ENCODE results near the gene MYO3B.
"Not testable (repeated sequence)": the region's sequence is repeated elsewhere in the genome, so short reads cannot be mapped to it uniquely, and the experiment has no call there.

The MYO3B gene

DNA sequence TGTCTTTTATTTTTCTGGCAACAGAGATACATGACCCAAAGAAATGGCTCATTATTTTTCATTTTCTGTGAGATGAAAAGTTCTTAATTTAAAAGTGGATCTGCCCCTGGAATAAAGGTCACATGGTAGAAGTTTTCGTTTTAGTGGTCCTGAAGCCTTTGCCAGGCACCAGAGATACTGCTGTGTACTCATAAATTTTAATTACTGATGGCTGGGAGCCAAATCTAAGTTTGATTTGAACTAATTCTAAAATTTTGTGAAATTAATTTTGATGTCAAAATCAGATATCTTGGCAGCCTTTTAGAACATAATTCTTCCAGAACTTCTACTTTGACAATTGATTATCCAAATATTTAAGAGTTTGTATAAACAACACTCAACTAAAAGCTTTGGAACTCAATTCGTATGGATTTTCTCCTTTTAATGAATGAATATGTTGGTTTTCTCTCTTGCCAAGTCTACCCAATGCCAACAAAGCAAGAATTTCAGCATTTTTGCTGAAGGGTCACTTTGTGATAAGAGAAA, 408.7 kb downstream of the MYO3B start:
- no peak for DNase-seq

GRCh38 chr2:170587117-170587516, 409.2 kb downstream of the MYO3B start:
- DNase-seq = no peak

GRCh38 chr2:170587922-170588321, 410.0 kb downstream of the MYO3B start:
- DNase-seq = no peak

DNA sequence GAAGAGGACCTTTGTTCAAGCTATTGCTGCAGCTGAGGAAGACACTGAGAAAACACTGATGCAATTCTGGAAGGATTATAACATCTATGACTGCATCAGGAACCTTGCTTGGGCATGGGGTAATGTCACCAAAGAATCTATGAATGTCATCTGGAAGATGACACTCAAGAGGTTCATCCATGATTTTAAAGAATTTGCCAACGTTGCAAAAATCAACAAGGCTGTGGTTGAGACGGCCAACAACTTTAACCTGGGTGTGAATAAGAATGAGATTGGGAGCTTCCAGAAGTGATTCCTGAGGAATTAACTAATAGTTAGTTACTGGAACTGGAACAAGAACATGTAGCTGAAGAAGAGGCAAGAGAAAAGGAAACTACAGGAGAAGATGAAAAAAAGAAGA, 410.8 kb downstream of the MYO3B start:
- DNase-seq = no peak

GRCh38 chr2:170596576-170596975, 418.6 kb downstream of the MYO3B start:
- no peak for DNase-seq

- DNase-seq = no peak
Observed at GRCh38 chr2:170598067-170598395, 420.1 kb downstream of the MYO3B start.

- DNase-seq = no peak
Observed at GRCh38 chr2:170601489-170601888, 423.5 kb downstream of the MYO3B start.

DNA sequence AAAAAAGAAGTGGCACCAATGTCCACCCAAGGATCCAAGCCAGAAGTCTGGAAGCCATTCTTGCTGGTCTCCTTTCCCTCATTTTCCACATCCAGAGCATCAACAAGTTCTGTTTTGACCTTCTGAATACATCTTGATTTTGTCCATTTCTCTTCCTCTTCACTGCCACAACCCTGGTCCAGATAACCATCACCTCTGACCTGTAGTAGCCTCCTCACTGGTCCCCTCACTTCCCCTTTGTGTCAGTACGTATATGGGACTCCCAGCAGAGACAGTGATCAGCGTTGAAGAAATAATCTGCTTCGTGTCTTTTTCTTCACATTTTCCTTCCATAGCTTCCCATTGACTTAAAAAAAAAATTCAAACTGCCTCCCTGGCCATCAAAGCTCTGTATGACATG, 427.9 kb downstream of the MYO3B start:
- no peak for DNase-seq

DNA sequence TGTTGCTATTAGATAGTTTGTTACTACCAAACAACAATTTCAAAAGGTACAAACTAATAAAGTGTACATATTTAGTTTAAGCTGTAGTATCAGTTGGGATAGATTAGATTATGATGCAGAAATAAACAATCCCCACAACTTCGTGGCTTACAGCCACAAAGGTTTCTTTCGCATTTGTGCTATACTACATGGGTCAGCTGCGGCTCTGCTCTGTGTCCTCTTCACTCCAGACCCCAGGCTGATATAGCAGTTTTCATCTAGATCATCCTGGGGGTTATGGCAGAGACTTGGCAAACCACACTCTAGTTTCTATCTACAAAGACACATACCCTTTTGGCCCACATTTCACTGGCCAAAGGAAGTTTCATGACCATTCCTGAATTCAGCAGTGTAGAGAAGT, 429.2 kb downstream of the MYO3B start:
- DNase-seq = no peak

DNA sequence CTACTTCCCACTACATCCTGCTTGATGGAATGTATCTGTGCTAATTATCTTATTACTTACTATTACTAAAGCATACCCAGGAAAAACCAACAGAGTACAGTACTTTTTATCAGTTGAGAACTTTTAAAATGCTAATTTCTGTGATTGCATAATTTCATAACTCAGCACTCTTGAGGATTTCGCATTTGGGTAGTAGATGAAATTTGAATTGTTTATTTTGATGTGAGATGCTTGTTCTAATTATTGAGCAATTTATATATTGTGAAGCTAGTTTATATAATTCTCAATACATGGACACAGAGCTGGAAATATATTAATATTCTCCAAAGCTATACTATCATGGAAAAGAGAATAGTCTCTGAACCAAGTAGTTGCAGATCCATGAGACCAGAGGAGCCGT, 432.7 kb downstream of the MYO3B start:
- DNase-seq = no peak

GRCh38 chr2:170618948-170619347, 441.0 kb downstream of the MYO3B start:
- DNase-seq = not testable (repeated sequence)

DNA sequence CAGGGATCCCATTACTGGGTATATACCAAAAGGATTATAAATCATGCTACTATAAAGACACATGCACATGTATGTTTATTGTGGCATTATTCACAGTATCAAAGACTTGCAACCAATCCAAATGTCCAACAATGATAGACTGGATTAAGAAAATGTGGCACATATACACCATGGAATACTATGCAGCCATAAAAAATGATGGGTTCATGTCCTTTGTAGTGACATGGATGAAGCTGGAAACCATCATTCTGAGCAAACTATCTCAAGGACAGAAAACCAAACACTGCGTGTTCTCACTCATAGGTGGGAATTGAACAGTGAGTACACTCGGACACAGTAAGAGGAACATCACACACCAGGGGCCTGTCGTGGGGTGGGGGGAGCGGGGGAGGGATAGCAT, 457.1 kb downstream of the MYO3B start:
- DNase-seq = not testable (repeated sequence)

DNA sequence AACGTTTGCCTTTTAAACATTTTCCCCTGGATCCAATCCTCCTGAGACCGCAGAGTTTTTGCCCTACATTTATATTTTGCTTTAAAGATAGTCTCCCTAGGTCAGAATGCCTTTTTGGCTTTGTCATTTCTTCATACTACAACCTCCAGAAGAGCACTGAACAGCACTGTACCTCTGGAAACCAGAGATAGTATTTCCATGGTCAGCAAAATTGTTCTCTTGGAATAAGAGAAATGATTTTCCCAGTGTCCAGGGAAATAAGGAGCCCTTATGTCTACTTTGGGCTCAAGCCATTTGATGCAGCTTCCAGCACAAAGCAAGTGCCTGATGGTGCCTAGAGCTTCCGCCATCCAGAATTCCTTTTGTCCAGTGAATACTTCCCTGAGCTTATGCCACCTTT, 461.7 kb downstream of the MYO3B start:
- no peak for DNase-seq

DNA sequence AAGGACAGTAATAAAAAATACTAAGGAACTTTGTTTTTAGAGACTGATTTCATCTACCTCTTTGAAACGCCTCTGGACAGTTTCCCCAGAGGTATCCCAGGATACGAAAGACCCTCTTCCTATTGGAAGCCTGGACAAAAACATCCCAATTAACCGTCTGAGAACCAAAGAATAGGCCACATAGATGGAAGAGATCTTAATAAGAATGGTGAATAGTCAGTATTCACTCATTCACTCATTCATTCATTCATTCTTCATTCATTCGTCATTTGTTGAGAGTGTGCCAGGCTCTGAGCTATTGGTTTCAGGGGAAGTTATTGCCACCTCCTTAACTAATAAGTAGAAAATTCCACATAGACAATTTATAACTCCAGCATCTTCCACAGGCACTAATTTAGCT, 464.0 kb downstream of the MYO3B start:
- DNase-seq = no peak

DNA sequence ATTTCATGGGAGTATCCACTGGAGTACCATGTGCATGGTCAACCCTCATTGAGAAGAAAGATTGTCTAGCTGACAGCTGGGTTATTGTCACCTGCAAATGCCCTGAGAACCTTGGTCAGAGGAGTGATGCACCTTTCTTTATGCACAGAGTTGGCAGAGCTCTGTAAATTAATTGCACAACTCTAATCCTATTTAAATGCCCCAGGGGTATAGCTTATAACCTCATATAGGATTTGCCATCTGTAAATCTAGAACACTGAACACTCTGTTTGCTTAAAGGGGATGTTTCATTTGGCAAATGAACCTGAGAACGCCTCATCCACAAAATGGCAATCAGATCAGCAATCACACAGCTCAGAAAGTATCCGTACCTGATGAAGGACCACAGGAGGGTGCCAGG, 465.4 kb downstream of the MYO3B start:
- DNase-seq = no peak

GRCh38 chr2:170647741-170648436, 469.9 kb downstream of the MYO3B start:
- DNase-seq = no peak

GRCh38 chr2:170651624-170652325, 473.8 kb downstream of the MYO3B start:
- DNase-seq = peak; percentile 74

DNA sequence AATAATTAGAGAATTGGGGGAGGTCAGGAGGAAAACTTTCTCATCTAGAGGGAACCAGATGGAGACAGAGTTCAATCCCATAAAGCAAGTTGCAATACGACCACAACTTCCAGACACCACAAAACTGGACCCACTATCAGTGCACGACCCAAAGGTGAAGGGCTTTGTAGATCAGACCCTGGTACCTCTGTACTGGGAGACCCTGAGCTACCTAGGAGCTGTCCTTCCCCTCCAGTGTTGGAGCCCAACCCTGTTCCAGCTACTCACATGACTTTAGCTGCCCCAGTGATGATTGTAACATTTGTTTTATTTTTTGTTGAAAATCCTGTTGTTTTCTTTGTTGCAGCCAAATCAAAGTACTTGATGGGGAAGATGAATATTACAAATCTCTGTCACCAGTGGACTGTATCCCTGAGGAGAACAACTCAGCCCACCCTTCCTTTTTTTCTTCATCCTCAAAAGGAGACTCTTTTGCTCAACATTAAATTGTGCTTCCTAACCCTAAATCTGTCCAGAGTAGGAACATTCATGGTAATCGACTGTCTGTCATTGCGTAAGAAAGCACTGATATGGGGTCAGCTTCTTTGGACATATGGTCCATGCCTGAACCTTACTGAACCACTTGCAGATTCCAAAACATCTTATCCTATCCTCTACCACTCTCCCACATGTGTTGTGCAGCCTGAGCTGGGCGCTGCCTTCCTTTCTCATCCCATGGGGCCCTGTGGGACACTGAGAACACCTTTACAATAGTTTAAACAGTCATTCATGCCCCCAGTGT, 474.9 kb downstream of the MYO3B start:
- no peak for DNase-seq

- no peak for DNase-seq
Observed at GRCh38 chr2:170656669-170657068, 478.7 kb downstream of the MYO3B start.

- DNase-seq = no peak
Observed at GRCh38 chr2:170660409-170660808, 482.5 kb downstream of the MYO3B start.

- no peak for DNase-seq
Observed at GRCh38 chr2:170665743-170666142, 487.8 kb downstream of the MYO3B start.

DNA sequence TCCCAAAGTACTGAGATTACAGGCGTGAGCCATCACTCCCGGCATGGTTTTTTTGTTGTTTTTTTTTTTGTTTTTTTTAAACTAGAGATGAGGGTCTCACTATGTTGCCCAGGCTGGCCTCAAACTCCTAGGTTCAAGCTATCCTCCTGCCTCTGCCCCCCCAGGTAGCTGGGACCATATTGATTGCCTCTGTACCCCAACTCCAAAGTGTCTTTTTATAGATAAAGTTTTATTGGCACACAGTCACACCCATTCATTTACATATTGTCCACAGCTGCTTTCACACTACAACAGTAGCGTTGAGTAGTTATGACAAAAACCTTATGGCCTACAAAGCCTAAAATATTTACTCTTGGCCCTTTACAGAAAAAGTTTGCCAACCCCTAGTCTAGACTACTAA, 492.0 kb downstream of the MYO3B start:
- no peak for DNase-seq

DNA sequence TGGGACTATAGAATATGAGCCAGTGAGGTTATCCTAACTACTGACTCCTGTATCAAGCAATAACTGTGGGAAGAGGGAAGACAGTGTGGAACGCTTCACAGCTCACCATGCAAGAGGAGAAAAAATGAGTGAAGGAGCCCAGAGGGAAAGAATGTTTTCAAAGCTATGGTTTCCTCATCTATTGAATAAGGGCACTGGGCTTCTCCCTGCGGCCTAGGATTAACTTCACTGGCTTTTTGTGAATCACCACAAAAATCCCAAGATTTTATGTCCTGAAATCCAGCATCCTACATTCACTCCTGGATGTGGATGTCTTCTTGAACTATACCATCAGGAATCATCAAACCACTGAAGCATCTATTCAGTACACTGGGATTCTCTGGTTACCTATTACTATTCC, 492.7 kb downstream of the MYO3B start:
- DNase-seq = no peak

DNA sequence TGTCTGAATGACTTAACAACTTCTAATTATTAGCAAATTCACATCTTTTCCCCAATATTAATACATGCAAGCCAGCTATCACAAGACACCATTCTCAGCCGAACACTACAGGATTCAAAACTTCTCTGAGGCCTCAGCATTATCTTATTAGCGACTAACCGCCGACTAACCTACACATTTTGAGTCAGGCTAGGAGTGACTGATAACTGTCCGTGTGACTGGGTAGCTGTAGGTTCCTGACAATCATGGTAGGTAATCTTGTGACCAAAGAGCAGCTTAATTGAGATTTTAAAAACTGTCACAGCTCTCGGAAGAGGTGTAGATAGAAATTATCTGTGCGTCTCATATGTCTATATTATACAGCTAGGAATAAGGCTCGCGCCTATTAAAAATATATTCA, 493.1 kb downstream of the MYO3B start:
- DNase-seq = no peak
